NB4 (cell line): ENCODE results near the gene AOPEP.

Experiments used
- DNase-seq: peaks from one replicate; pipeline ENCODE4 v3.0.0; 2010; ENCODE audit warnings: low read depth
- H3K4me3 ChIP-seq: one replicate; pipeline ENCODE4 v1.5.1; 2011; ENCODE audit warnings: mild to moderate bottlenecking, low read depth, low read length, moderate library complexity
- MAX ChIP-seq: IDR thresholded peaks from 2 replicates; pipeline ENCODE4 v1.6.1; 2011; ENCODE audit warnings: low read depth, low read length
- MYC ChIP-seq: IDR thresholded peaks from 2 replicates; pipeline ENCODE4 v1.6.1; 2011; ENCODE audit warnings: low read depth, low read length
- POLR2A ChIP-seq: IDR thresholded peaks from 2 replicates; pipeline ENCODE4 v1.6.1; 2011; ENCODE audit warnings: mild to moderate bottlenecking; ENCODE audit not compliant: insufficient read length; ENCODE audit errors: extremely low read depth
- TF ChIP-seq, protein P1 (sequence below): IDR thresholded peaks from one replicate; pipeline ENCODE4 v1.5.1; 2012; ENCODE audit warnings: low read depth, low read length

The AOPEP gene

GRCh38 chr9:95107976-95108375 is 381.5 kb downstream of the AOPEP start:
- no peak overlapping the region for H3K4me3 ChIP-seq
- TF ChIP-seq, protein P1, sequence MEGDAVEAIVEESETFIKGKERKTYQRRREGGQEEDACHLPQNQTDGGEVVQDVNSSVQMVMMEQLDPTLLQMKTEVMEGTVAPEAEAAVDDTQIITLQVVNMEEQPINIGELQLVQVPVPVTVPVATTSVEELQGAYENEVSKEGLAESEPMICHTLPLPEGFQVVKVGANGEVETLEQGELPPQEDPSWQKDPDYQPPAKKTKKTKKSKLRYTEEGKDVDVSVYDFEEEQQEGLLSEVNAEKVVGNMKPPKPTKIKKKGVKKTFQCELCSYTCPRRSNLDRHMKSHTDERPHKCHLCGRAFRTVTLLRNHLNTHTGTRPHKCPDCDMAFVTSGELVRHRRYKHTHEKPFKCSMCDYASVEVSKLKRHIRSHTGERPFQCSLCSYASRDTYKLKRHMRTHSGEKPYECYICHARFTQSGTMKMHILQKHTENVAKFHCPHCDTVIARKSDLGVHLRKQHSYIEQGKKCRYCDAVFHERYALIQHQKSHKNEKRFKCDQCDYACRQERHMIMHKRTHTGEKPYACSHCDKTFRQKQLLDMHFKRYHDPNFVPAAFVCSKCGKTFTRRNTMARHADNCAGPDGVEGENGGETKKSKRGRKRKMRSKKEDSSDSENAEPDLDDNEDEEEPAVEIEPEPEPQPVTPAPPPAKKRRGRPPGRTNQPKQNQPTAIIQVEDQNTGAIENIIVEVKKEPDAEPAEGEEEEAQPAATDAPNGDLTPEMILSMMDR: no peak
- no peak for DNase-seq

DNA sequence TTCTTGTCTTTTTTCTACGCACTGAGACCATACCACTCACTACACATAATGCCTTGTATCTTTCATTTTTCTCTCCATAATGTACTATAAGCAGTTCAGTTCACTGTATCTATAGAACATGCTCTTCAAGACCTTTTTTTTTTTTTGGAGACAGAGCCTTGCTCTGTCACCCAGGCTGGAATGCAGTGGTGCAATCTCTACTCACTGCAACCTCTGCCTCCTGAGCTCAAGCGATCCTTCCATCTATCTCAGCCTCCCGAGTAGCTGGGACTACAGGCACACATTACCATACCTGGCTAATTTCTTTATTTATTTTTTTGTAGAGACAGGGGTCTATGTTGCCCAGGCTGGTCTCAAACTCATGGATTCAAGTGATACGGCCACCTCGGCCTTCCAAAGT is 382.3 kb downstream of the AOPEP start:
- no peak overlapping the region for H3K4me3 ChIP-seq
- DNase-seq: no peak
- TF ChIP-seq, protein P1: no peak
- TF ChIP-seq POLR2A: no peak
- no peak for TF ChIP-seq MAX
- no peak for TF ChIP-seq MYC

DNA sequence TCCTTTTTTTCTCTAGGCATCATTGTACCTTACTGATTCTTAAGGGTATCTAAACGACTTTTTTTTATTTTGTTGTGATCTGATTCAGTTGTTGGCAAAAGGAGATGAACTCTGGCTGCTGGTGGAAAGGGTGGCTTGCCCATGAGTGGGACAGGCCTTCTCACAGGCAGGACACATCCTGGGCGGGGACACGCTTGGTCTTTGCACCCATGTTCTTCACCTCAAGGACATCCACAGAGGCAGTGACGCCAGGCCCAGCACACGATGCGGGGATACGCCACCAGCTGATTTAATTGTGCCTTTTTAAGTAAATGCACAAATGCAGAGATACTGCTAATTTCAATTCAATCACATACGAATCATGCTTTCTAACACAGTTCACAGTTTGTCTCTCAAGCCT is 383.0 kb downstream of the AOPEP start:
- TF ChIP-seq, protein P1: no peak
- TF ChIP-seq MYC (no peak), POLR2A (no peak), MAX (no peak)

GRCh38 chr9:95110921-95111525 is 384.5 kb downstream of the AOPEP start:
- TF ChIP-seq MYC: no peak
- TF ChIP-seq, protein P1: no peak
- TF ChIP-seq MAX: no peak
- no peak for TF ChIP-seq POLR2A
- no peak for DNase-seq
- H3K4me3 ChIP-seq: no peak overlapping the region

More for the DNA sequence above, 383.0 kb downstream of the AOPEP start:
- no peak overlapping the region for H3K4me3 ChIP-seq
- no peak for DNase-seq

GRCh38 chr9:95111716-95112115 is 385.2 kb downstream of the AOPEP start:
- TF ChIP-seq, protein P1: no peak
- TF ChIP-seq MAX (no peak), POLR2A (no peak), MYC (no peak)
- H3K4me3 ChIP-seq: no peak overlapping the region
- DNase-seq: no peak
